Prostate gland (tissue), 2 donors: ENCODE data around the gene NAA10.

Experiments
- POLR2A ChIP-seq: fragments of 450-650 bp; IDR thresholded peaks from one replicate; pipeline ENCODE4 v1.6.1; 2016; ENCODE audit warnings: antibody characterized with exemption, mild to moderate bottlenecking
- POLR2AphosphoS5 ChIP-seq: sonication (generic); formaldehyde crosslinking; IDR thresholded peaks from one replicate; pipeline ENCODE4 v1.6.1; 2017; ENCODE audit warnings: antibody characterized with exemption
- TF ChIP-seq, protein P1 (sequence below), 4 experiments: fragments of 200-600 bp in 2 of 4; fragments of 450-650 bp in 2 of 4; sonication (generic) in 2 of 4; IDR thresholded peaks; 1 replicate in 3 of 4; 2 replicates in 1 of 4; pipeline ENCODE4 v1.5.1; 2016 to 2019; ENCODE audit warnings: antibody characterized with exemption in 4 of 4, mild to moderate bottlenecking in 2 of 4, moderate library complexity in 2 of 4

DNA sequence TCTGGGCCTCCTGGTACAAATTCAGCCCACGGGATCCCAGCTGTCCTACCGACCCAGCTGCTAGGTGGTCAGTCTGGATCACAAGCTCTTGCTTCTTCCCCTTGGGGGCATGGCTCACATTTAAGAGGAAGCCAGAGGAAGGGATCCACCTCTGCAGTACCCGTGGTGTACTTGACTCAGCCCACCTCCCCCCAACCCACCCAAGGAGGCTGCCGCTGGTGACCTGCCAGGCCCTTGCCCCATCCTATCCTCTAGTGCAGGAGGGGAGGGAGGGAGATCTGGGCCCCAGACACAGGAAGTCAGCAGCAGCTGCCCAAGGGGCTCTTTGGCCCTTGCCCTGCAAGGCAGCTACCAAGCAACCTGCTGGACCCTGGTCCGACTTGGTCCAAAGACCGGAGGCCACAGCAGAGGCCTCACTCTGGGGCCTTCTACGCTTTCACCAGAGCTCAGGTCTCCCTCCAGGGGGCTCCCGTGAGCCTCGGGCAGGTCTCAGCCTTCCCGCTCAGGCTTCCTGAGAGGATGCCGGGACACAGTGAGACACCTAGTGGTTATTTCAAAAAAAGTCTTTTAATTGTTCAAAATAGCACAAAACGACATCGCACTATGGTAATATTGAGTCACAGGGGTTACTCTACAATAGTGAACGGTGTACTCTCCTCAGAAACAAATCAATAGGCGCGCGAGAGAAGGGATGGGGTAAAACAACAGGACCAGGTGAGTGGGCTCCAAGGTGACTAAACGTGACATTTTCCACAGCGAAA is 12.4 kb upstream of the NAA10 start:
- TF ChIP-seq, protein P1, sequence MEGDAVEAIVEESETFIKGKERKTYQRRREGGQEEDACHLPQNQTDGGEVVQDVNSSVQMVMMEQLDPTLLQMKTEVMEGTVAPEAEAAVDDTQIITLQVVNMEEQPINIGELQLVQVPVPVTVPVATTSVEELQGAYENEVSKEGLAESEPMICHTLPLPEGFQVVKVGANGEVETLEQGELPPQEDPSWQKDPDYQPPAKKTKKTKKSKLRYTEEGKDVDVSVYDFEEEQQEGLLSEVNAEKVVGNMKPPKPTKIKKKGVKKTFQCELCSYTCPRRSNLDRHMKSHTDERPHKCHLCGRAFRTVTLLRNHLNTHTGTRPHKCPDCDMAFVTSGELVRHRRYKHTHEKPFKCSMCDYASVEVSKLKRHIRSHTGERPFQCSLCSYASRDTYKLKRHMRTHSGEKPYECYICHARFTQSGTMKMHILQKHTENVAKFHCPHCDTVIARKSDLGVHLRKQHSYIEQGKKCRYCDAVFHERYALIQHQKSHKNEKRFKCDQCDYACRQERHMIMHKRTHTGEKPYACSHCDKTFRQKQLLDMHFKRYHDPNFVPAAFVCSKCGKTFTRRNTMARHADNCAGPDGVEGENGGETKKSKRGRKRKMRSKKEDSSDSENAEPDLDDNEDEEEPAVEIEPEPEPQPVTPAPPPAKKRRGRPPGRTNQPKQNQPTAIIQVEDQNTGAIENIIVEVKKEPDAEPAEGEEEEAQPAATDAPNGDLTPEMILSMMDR (IDR thresholded peaks at IDR 0.05), result peak; percentile 52 to 83 (median 72)
- TF ChIP-seq POLR2A, result no peak
- peak; percentile 52 for TF ChIP-seq POLR2AphosphoS5
